K562 (cell line): ENCODE measurements around the gene RCE1. TPM values are rescaled to one million over a fixed set of nuclear protein-coding genes. Genes with fewer than 3 reads are reported as not detected.
A peak's percentile ranks its signal among the peaks of the same experiment; 100 is the strongest.

Experiments
- BDP1 ChIP-seq: IDR thresholded peaks from 3 replicates; pipeline ENCODE4 v1.6.1; 2011; ENCODE audit not compliant: insufficient read length, insufficient read depth
- CAMTA2 ChIP-seq: fragments of 250-450 bp; sonication (Bioruptor Pico); conservative IDR thresholded peaks from 2 replicates; pipeline ENCODE4 v1.5.1; 2022
- DMBX1 ChIP-seq: fragments of 250-450 bp; sonication (Bioruptor Pico); IDR thresholded peaks from 2 replicates; pipeline ENCODE4 v1.8.0; 2022; ENCODE audit warnings: inconsistent platforms, mild to moderate bottlenecking, moderate library complexity, borderline replicate concordance
- E2F6 ChIP-seq, 2 experiments: IDR thresholded peaks; 2 replicates each; pipeline ENCODE4 v1.6.1; 2011; ENCODE audit warnings: borderline replicate concordance in 1 of 2, control low read depth in 1 of 2, low read depth in 1 of 2, low read length in 1 of 2, mild to moderate bottlenecking in 1 of 2, mixed read lengths in 1 of 2, moderate library complexity in 1 of 2; ENCODE audit not compliant: insufficient read depth in 1 of 2, insufficient read length in 1 of 2, poor library complexity in 1 of 2, severe bottlenecking in 1 of 2; ENCODE audit errors: extremely low read depth in 1 of 2
- ETV6 ChIP-seq, 3 experiments: fragments of 150-350 bp in 1 of 3; sonication (generic) in 1 of 3; formaldehyde crosslinking in 1 of 3; IDR thresholded peaks; 2 replicates each; pipeline versions ENCODE4 v1.6.1 to v1.8.0; 2014 to 2022; ENCODE audit warnings: borderline replicate concordance in 2 of 3, low read depth in 2 of 3, antibody characterized with exemption in 1 of 3, low read length in 1 of 3, mild to moderate bottlenecking in 1 of 3, missing genetic modification reagents in 1 of 3
- GABPB1 ChIP-seq: sonication (generic); formaldehyde crosslinking; IDR thresholded peaks from 2 replicates; pipeline ENCODE4 v1.8.0; 2022; ENCODE audit warnings: mild to moderate bottlenecking, missing genetic modification reagents
- HDAC1 ChIP-seq, 2 experiments: fragments of 450-650 bp; IDR thresholded peaks; 2 replicates each; pipeline ENCODE4 v1.6.1; 2016 to 2017; ENCODE audit warnings: inconsistent platforms in 1 of 2, mild to moderate bottlenecking in 1 of 2, moderate library complexity in 1 of 2
- IRF9 ChIP-seq: fragments of 450-650 bp; IDR thresholded peaks from 2 replicates; pipeline ENCODE4 v1.6.1; 2016; ENCODE audit warnings: missing biosample characterization, missing genetic modification characterization
- MTA3 ChIP-seq: fragments of 450-650 bp; formaldehyde crosslinking; IDR thresholded peaks from 2 replicates; pipeline ENCODE4 v1.6.1; 2017; ENCODE audit warnings: mild to moderate bottlenecking, borderline replicate concordance
- NFXL1 ChIP-seq: fragments of 450-650 bp; formaldehyde crosslinking; IDR thresholded peaks from 2 replicates; pipeline ENCODE4 v1.4.0; 2021; ENCODE audit warnings: mild to moderate bottlenecking
- NONO ChIP-seq, 2 experiments: fragments of 200-400 bp in 1 of 2; fragments of 450-650 bp in 1 of 2; formaldehyde crosslinking in 1 of 2; IDR thresholded peaks; 2 replicates each; pipeline ENCODE4 v1.6.1; 2017; ENCODE audit warnings: low read depth in 2 of 2, mild to moderate bottlenecking in 2 of 2, moderate library complexity in 2 of 2, low read length in 1 of 2
- NR1H2 ChIP-seq: sonication (generic); formaldehyde crosslinking; IDR thresholded peaks from 2 replicates; pipeline ENCODE4 v1.4.0; 2020; ENCODE audit warnings: mild to moderate bottlenecking, missing genetic modification reagents
- RCOR1 ChIP-seq, 2 experiments: IDR thresholded peaks; 2 replicates each; pipeline ENCODE4 v1.6.1; 2012; ENCODE audit warnings: low read depth in 2 of 2, low read length in 2 of 2, borderline replicate concordance in 1 of 2, improper control_type of control experiment in 1 of 2
- RFX1 ChIP-seq: fragments of 450-650 bp; IDR thresholded peaks from 2 replicates; pipeline ENCODE4 v1.6.1; 2016; ENCODE audit warnings: mild to moderate bottlenecking, moderate library complexity
- SAFB2 ChIP-seq: fragments of 200-400 bp; formaldehyde crosslinking; IDR thresholded peaks from 2 replicates; pipeline ENCODE4 v1.6.1; 2018; ENCODE audit warnings: borderline replicate concordance, low read length, low read depth, moderate library complexity; ENCODE audit not compliant: severe bottlenecking
- TAF1 ChIP-seq: IDR thresholded peaks from 2 replicates; pipeline ENCODE4 v1.6.1; 2011; ENCODE audit warnings: mild to moderate bottlenecking, low read length, moderate library complexity; ENCODE audit not compliant: insufficient read depth, control insufficient read depth, severe bottlenecking; ENCODE audit errors: extremely low read depth
- TEAD2 ChIP-seq: fragments of 450-650 bp; IDR thresholded peaks from 2 replicates; pipeline ENCODE4 v1.6.1; 2016; ENCODE audit warnings: missing genetic modification characterization, control low read depth, missing compliant biosample characterization
- ZBED1 ChIP-seq: IDR thresholded peaks from 2 replicates; pipeline ENCODE4 v1.6.1; 2014
- ZBTB49 ChIP-seq: sonication (generic); formaldehyde crosslinking; IDR thresholded peaks from 2 replicates; pipeline ENCODE4 v1.8.0; 2022; ENCODE audit warnings: missing genetic modification reagents, mild to moderate bottlenecking, borderline replicate concordance
- ZNF140 ChIP-seq: fragments of 250-450 bp; sonication (Bioruptor Pico); IDR thresholded peaks from 2 replicates; pipeline ENCODE4 v1.8.0; 2021; ENCODE audit warnings: moderate library complexity, mild to moderate bottlenecking, inconsistent platforms
- ZNF282 ChIP-seq: sonication (generic); formaldehyde crosslinking; IDR thresholded peaks from 2 replicates; pipeline ENCODE4 v1.8.1; 2023; ENCODE audit warnings: missing genetic modification reagents
- ZNF717 ChIP-seq: fragments of 250-450 bp; sonication (Bioruptor Pico); IDR thresholded peaks from 2 replicates; pipeline ENCODE4 v1.5.0; 2021
- polyA plus RNA-seq, 8 experiments: library from polyadenylated mRNA; depleted of rRNA in 4 of 8; stranded (reverse) in 5 of 8; unstranded in 3 of 8; fragments of >200 nt; fragmentation: Nextera tagmentation in 2 of 8; fragmentation: Illumina TruSeq in 1 of 8; extraction: Ambion mirVana in 2 of 8; extraction: Trizol in 1 of 8; gene quantifications; 2 replicates each; pipeline versions ENCODE4 v1.2.1 to v1.2.3, GENCODE V29; 2011 to 2014; ENCODE audit warnings: inconsistent platforms in 1 of 8, missing spikeins in 1 of 8
- total RNA-seq, 7 experiments: library from RNA; depleted of rRNA in 6 of 7; stranded (reverse); fragments of >200 nt in 6 of 7; fragmentation: Illumina TruSeq in 2 of 7; extraction: Trizol in 2 of 7; gene quantifications; 2 replicates each; pipeline versions ENCODE4 v1.2.1 to v1.2.3, GENCODE V29; 2011 to 2021; ENCODE audit warnings: low replicate concordance in 1 of 7

RCE1 gene
- total and polyA plus RNA-seq, 9 of the 15 experiments (the other 6 are each of a cell fraction or from before 2014, with no cell fraction given): 0.75 to 41.5 (median 15.1) TPM

- TF ChIP-seq E2F6 (IDR thresholded peaks at IDR 0.05; ENCODE audit: borderline replicate concordance in 1 of 2, extremely low read depth in 1 of 2, insufficient read depth in 1 of 2, insufficient read length in 1 of 2, low read depth in 1 of 2, low read length in 1 of 2, poor library complexity in 1 of 2, severe bottlenecking in 1 of 2) (peak in 1 of 2 experiments; percentile 48), ZNF717 (CRISPR knock-in tag) (no peak), MTA3 (peak; percentile 91), HDAC1 (IDR thresholded peaks at IDR 0.05) (peak in 1 of 2 experiments; percentile 37; a peak in 1 of 4 replicates), ZNF140 (CRISPR knock-in tag) (no peak), NFXL1 (no peak), RCOR1 (IDR thresholded peaks at IDR 0.05; ENCODE audit: borderline replicate concordance in 1 of 2, low read depth in 2 of 2, low read length in 2 of 2) (peak in 1 of 2 experiments; percentile 21; a peak in 1 of 4 replicates), DMBX1 (CRISPR knock-in tag) (no peak), TEAD2 (tag) (no peak), GABPB1 (peak; percentile 45; the same call in 1 of the 2 replicates), NONO (IDR thresholded peaks at IDR 0.05; ENCODE audit: low read depth in 2 of 2, low read length in 1 of 2) (peak in 1 of 2 experiments; percentile 91), IRF9 (tag) (no peak), ETV6 (IDR thresholded peaks at IDR 0.05; ENCODE audit: borderline replicate concordance in 1 of 2, low read depth in 2 of 2, low read length in 1 of 2) (peak in 1 of 2 experiments; percentile 61; a peak in 1 of 4 replicates), ETV6 (CRISPR knock-in tag; IDR thresholded peaks at IDR 0.05; ENCODE audit: borderline replicate concordance) (no peak), ZNF282 (CRISPR knock-in tag) (0 out of 2 replicates have a peak, but pooled peaks have one; percentile 50), CAMTA2 (CRISPR knock-in tag) (0 out of 2 replicates have a peak, but pooled peaks have one; percentile 16), TAF1 (peak; percentile 95), ZBTB49 (CRISPR knock-in tag) (no peak), NR1H2 (CRISPR knock-in tag) (peak; percentile 74; the same call in 1 of the 2 replicates), BDP1 (no peak), SAFB2 (no peak), RFX1 (no peak), ZBED1 (no peak)
Observed at GRCh38 chr11:66842896-66843775, at the start of gene RCE1 (continued).
